Measurements from ENCODE around the gene SLC5A2. TPM values are rescaled to one million over a fixed set of nuclear protein-coding genes. Genes with fewer than 3 reads are reported as not detected.
"Not testable (repeated sequence)": the region's sequence is repeated elsewhere in the genome, so short reads cannot be mapped to it uniquely, and the experiment has no call there.

Gene SLC5A2
- total RNA-seq, 1 experiment from 2014 or later, result 0.86 TPM

- no peak for DNase-seq (ENCODE audit: low spot score)
These were observed 13.7 kb downstream of the SLC5A2 start for GRCh38 chr16:31496670-31497069.

- no peak for DNase-seq (ENCODE audit: low spot score)
These were observed 15.6 kb downstream of the SLC5A2 start for GRCh38 chr16:31498493-31498892.

GRCh38 chr16:31499928-31500327, 17.0 kb downstream of the SLC5A2 start:
- no peak for DNase-seq (ENCODE audit: low spot score)

- DNase-seq (ENCODE audit: low spot score), result no peak
These were observed 18.5 kb downstream of the SLC5A2 start for GRCh38 chr16:31501226-31501965.

- DNase-seq (ENCODE audit: low spot score), result no peak
These were observed 19.0 kb downstream of the SLC5A2 start for GRCh38 chr16:31501966-31502348.

- DNase-seq (ENCODE audit: low spot score), result no peak
These were observed 20.1 kb downstream of the SLC5A2 start for GRCh38 chr16:31502981-31503380.

GRCh38 chr16:31503555-31503954, 20.6 kb downstream of the SLC5A2 start:
- not testable (repeated sequence) for DNase-seq (ENCODE audit: low spot score)

- no peak for DNase-seq (ENCODE audit: low spot score)
These were observed 21.2 kb downstream of the SLC5A2 start for GRCh38 chr16:31504159-31504558.

- no peak for DNase-seq (ENCODE audit: low spot score)
These were observed 22.6 kb downstream of the SLC5A2 start for GRCh38 chr16:31505483-31505882.

- peak; percentile 31 for DNase-seq (ENCODE audit: low spot score)
These were observed 24.6 kb downstream of the SLC5A2 start for GRCh38 chr16:31507617-31507928.

- peak; percentile 82 for DNase-seq (ENCODE audit: low spot score)
These were observed 25.2 kb downstream of the SLC5A2 start, which contains the start of gene RUSF1 for GRCh38 chr16:31507929-31508705. RUSF1 (minus strand) TSS chr16:31508391; CDS start chr16:31508373, 18 bp downstream.

GRCh38 chr16:31508706-31509195, 25.8 kb downstream of the SLC5A2 start:
- no peak for DNase-seq (ENCODE audit: low spot score)

- peak; percentile 20 for DNase-seq (ENCODE audit: low spot score)
These were observed 30.2 kb downstream of the SLC5A2 start for GRCh38 chr16:31513126-31513525.

- DNase-seq (ENCODE audit: low spot score), result no peak
These were observed 31.0 kb downstream of the SLC5A2 start for GRCh38 chr16:31513884-31514283.

GRCh38 chr16:31517800-31518402, 35.0 kb downstream of the SLC5A2 start:
- no peak for DNase-seq (ENCODE audit: low spot score)

- no peak for DNase-seq (ENCODE audit: low spot score)
These were observed 37.0 kb downstream of the SLC5A2 start for GRCh38 chr16:31519759-31520431.

GRCh38 chr16:31521368-31521767, 38.4 kb downstream of the SLC5A2 start:
- DNase-seq (ENCODE audit: low spot score), result no peak

GRCh38 chr16:31522071-31522470, 39.1 kb downstream of the SLC5A2 start:
- no peak for DNase-seq (ENCODE audit: low spot score)

GRCh38 chr16:31523768-31524167, 40.8 kb downstream of the SLC5A2 start:
- DNase-seq (ENCODE audit: low spot score), result not testable (repeated sequence)

GRCh38 chr16:31525113-31525512, 42.2 kb downstream of the SLC5A2 start:
- DNase-seq (ENCODE audit: low spot score), result no peak

- no peak for DNase-seq (ENCODE audit: low spot score)
These were observed 44.9 kb downstream of the SLC5A2 start, which contains the start of gene AHSP for GRCh38 chr16:31527734-31528274. AHSP (plus strand) TSS chr16:31527900; CDS start chr16:31528140, 240 bp downstream.
